H1 (cell line): ENCODE measurements around the gene TLK2. TPM values are rescaled to one million over a fixed set of nuclear protein-coding genes. Genes with fewer than 3 reads are reported as not detected.
"Not testable (repeated sequence)": the region's sequence is repeated elsewhere in the genome, so short reads cannot be mapped to it uniquely, and the experiment has no call there.

Experiments used
- CTCF ChIA-PET: fragments of 300-600 bp; sonication (Branson Sonifier 250); formaldehyde crosslinking; loops from one replicate; lab custom pipeline; 2021; ENCODE audit not compliant: partially characterized antibody; lab: Charles Lee
- POLR2A ChIA-PET: fragments of 300-600 bp; sonication (Branson Sonifier 250); formaldehyde crosslinking; loops from one replicate; lab custom pipeline; 2021; ENCODE audit warnings: inconsistent platforms; ENCODE audit not compliant: partially characterized antibody; lab: Charles Lee
- DNase-seq, 2 experiments: peaks; one replicate each; pipeline versions ENCODE4 v3.0.0 to v3.0.0-alpha.2; 2010 to 2022; ENCODE audit warnings: low spot score in 2 of 2, low read depth in 1 of 2, mixed read lengths in 1 of 2
- FAIRE-seq: peaks from 2 replicates; lab custom pipeline; 2011; peaks lifted over from hg19 to GRCh38; lab: Jason Lieb, UNC
- H2AFZ ChIP-seq: 2 replicates; pipeline ENCODE4 v1.8.1; 2012; ENCODE audit warnings: low read length, inconsistent platforms
- H2AK5ac ChIP-seq: 2 replicates; pipeline ENCODE4 v1.6.1; 2013; ENCODE audit warnings: low read depth, low read length
- H2BK120ac ChIP-seq: replicated peaks from 2 replicates; pipeline ENCODE3; 2013; ENCODE audit warnings: low read depth, low read length, inconsistent platforms
- H2BK12ac ChIP-seq: 2 replicates; pipeline ENCODE4 v1.6.1; 2013; ENCODE audit warnings: low read depth, low read length
- H2BK15ac ChIP-seq: 2 replicates; pipeline ENCODE4 v1.6.1; 2013; ENCODE audit warnings: low read length
- H2BK20ac ChIP-seq: 2 replicates; pipeline ENCODE4 v1.6.1; 2013; ENCODE audit warnings: low read length
- H2BK5ac ChIP-seq: 2 replicates; pipeline ENCODE4 v1.6.1; 2013; ENCODE audit warnings: low read depth, low read length
- H3K14ac ChIP-seq: 2 replicates; pipeline ENCODE4 v1.6.1; 2013; ENCODE audit warnings: inconsistent platforms; ENCODE audit not compliant: insufficient read length
- H3K18ac ChIP-seq: 2 replicates; pipeline ENCODE4 v1.6.1; 2013; ENCODE audit warnings: low read length; ENCODE audit errors: extremely low read depth
- H3K23ac ChIP-seq: 2 replicates; pipeline ENCODE4 v1.6.1; 2013; ENCODE audit warnings: inconsistent platforms; ENCODE audit not compliant: insufficient read length
- H3K23me2 ChIP-seq: 2 replicates; pipeline ENCODE4 v1.6.1; 2013; ENCODE audit warnings: low read depth, low read length
- H3K27ac ChIP-seq: 2 replicates; pipeline ENCODE4 v1.6.1; 2011; ENCODE audit warnings: low read depth, low read length, inconsistent platforms
- H3K27me3 ChIP-seq, 4 experiments: replicated peaks in 1 of 4; 1 replicate in 1 of 4; 2 replicates in 3 of 4; pipeline versions ENCODE4 v1.6.1 to v1.8.1; 2011 to 2013; ENCODE audit warnings: low read length in 3 of 4, mild to moderate bottlenecking in 3 of 4, inconsistent platforms in 2 of 4, mixed read lengths in 2 of 4, moderate library complexity in 1 of 4; ENCODE audit not compliant: control insufficient read depth in 3 of 4, insufficient read depth in 3 of 4; ENCODE audit errors: extremely low read depth in 1 of 4
- H3K36me3 ChIP-seq, 4 experiments: 2 replicates each; pipeline versions ENCODE4 v1.6.1 to v1.8.1; 2011 to 2013; ENCODE audit warnings: mild to moderate bottlenecking in 4 of 4, low read length in 3 of 4, moderate library complexity in 2 of 4, control low read depth in 1 of 4, inconsistent platforms in 1 of 4; ENCODE audit not compliant: insufficient read depth in 4 of 4, control insufficient read depth in 2 of 4
- H3K4ac ChIP-seq: replicated peaks from 2 replicates; pipeline ENCODE3; 2013; ENCODE audit warnings: low read length, low read depth, mixed read lengths, inconsistent platforms; ENCODE audit not compliant: insufficient read length
- H3K4me1 ChIP-seq, 4 experiments: replicated peaks in 1 of 4; 1 replicate in 1 of 4; 2 replicates in 3 of 4; pipeline versions ENCODE4 v1.6.1 to v1.8.1; 2011 to 2013; ENCODE audit warnings: low read length in 3 of 4, inconsistent platforms in 2 of 4, mixed read lengths in 1 of 4; ENCODE audit not compliant: insufficient read depth in 4 of 4, control insufficient read depth in 3 of 4
- H3K4me2 ChIP-seq, 2 experiments: 2 replicates each; pipeline versions ENCODE4 v1.6.1 to v1.8.1; 2011 to 2013; ENCODE audit warnings: low read depth in 2 of 2, low read length in 2 of 2, control low read depth in 1 of 2, inconsistent platforms in 1 of 2, mild to moderate bottlenecking in 1 of 2; ENCODE audit not compliant: insufficient read depth in 1 of 2
- H3K4me3 ChIP-seq, 4 experiments: fragments of 200-600, 300-600 bp in 1 of 4; sonication (generic), shearing (Covaris generic), sonication (Bioruptor Twin) in 1 of 4; 2 replicates each; pipeline versions ENCODE4 v1.5.1 to v1.8.1; 2011 to 2016; ENCODE audit warnings: low read length in 4 of 4, low read depth in 3 of 4, control low read depth in 2 of 4, inconsistent platforms in 2 of 4, mild to moderate bottlenecking in 2 of 4, mixed read lengths in 1 of 4, moderate library complexity in 1 of 4; ENCODE audit not compliant: insufficient read depth in 2 of 4; ENCODE audit errors: extremely low read depth in 1 of 4
- H3K56ac ChIP-seq: replicated peaks from 2 replicates; pipeline ENCODE3; 2013; ENCODE audit warnings: low read depth, mild to moderate bottlenecking, mixed read lengths, low read length, inconsistent platforms; ENCODE audit not compliant: insufficient read length
- H3K79me1 ChIP-seq: 2 replicates; pipeline ENCODE4 v1.6.1; 2013; ENCODE audit warnings: low read depth, low read length, control low read depth
- H3K79me2 ChIP-seq, 2 experiments: 2 replicates each; pipeline versions ENCODE4 v1.6.1 to v1.8.1; 2012 to 2013; ENCODE audit warnings: low read length in 2 of 2, mild to moderate bottlenecking in 2 of 2, inconsistent platforms in 1 of 2; ENCODE audit not compliant: insufficient read depth in 2 of 2, control insufficient read depth in 1 of 2
- H3K9ac ChIP-seq, 4 experiments: replicated peaks in 1 of 4; 1 replicate in 1 of 4; 2 replicates in 3 of 4; pipeline versions ENCODE4 v1.6.1 to v1.8.1; 2011 to 2013; ENCODE audit warnings: low read depth in 3 of 4, low read length in 3 of 4, control low read depth in 2 of 4, mild to moderate bottlenecking in 2 of 4, moderate library complexity in 2 of 4, inconsistent platforms in 1 of 4; ENCODE audit errors: extremely low read depth in 1 of 4
- H3K9me3 ChIP-seq, 2 experiments: 2 replicates each; pipeline versions ENCODE4 v1.6.1 to v1.8.1; 2012 to 2013; ENCODE audit warnings: mild to moderate bottlenecking in 2 of 2, moderate library complexity in 2 of 2, control low read depth in 1 of 2, inconsistent platforms in 1 of 2, low read depth in 1 of 2, low read length in 1 of 2, mixed read lengths in 1 of 2; ENCODE audit not compliant: insufficient read depth in 2 of 2
- H4K20me1 ChIP-seq, 2 experiments: replicated peaks in 1 of 2; 2 replicates each; pipeline versions ENCODE3 to v1.8.1; 2011 to 2013; ENCODE audit warnings: inconsistent platforms in 2 of 2, low read length in 2 of 2, mild to moderate bottlenecking in 1 of 2; ENCODE audit not compliant: insufficient read depth in 2 of 2, control insufficient read depth in 1 of 2
- H4K5ac ChIP-seq: 2 replicates; pipeline ENCODE4 v1.6.1; 2013; ENCODE audit warnings: low read length, low read depth, mixed read lengths, inconsistent platforms; ENCODE audit not compliant: insufficient read length
- H4K8ac ChIP-seq: 2 replicates; pipeline ENCODE4 v1.8.0; 2013; ENCODE audit warnings: mild to moderate bottlenecking, moderate library complexity, low read length, inconsistent platforms; ENCODE audit not compliant: insufficient read depth; ENCODE audit errors: extremely low read depth
- H4K91ac ChIP-seq: replicated peaks from 2 replicates; pipeline ENCODE3; 2013; ENCODE audit warnings: low read length, mixed read lengths, inconsistent platforms; ENCODE audit not compliant: insufficient read length
- WGBS, 2 experiments: shearing (Covaris generic) in 1 of 2; methylation state at CpG; one replicate each; pipeline versions ENCODE4 v1.1.6 to v1.1.7; 2013 to 2015; ENCODE audit warnings: low lambda C conversion rate in 2 of 2, mixed read lengths in 2 of 2, inconsistent platforms in 1 of 2, low coverage in 1 of 2, missing lambda C conversion rate in 1 of 2; ENCODE audit not compliant: insufficient replicate concordance in 2 of 2, insufficient coverage in 1 of 2, insufficient read length in 1 of 2; ENCODE audit errors: extremely low coverage in 1 of 2, missing lambda C conversion rate in 1 of 2; 5-methylcytosine and 5-hydroxymethylcytosine counted together
- polyA plus RNA-seq, 7 experiments: library from polyadenylated mRNA; depleted of rRNA in 3 of 7; stranded (reverse) in 5 of 7; unstranded in 2 of 7; fragments of >200 nt in 5 of 7; fragments of 200-250 nt in 2 of 7; gene quantifications; 1 replicate in 5 of 7; 2 replicates in 1 of 7; 4 replicates in 1 of 7; pipeline versions ENCODE4 v1.2.1 to v1.2.3, GENCODE V29; 2011 to 2013; ENCODE audit warnings: missing spikeins in 2 of 7, mixed read lengths in 2 of 7
- total RNA-seq: library from RNA; stranded (reverse); fragmentation: NEBNext Ultra II Directional; extraction: Animal tissue kit (Norgen Biotek cat#: 25700); gene quantifications from 2 replicates; pipeline ENCODE4 v1.2.1, GENCODE V29; 2021

Gene TLK2
- total and polyA plus RNA-seq, 2 of the 8 experiments (the other 6 are each of a cell fraction or from before 2014, with no cell fraction given): 43.1 to 59.9 TPM

GRCh38 chr17:62516376-62516775, 37.8 kb downstream of the TLK2 start:
- H3K23ac ChIP-seq, H3K9ac ChIP-seq, H3K9me3 ChIP-seq, H4K5ac ChIP-seq, H2BK120ac ChIP-seq, H4K8ac ChIP-seq, H3K36me3 ChIP-seq, DNase-seq, H3K79me1 ChIP-seq, H3K4me2 ChIP-seq, H3K4ac ChIP-seq, H2AFZ ChIP-seq, FAIRE-seq, H2BK15ac ChIP-seq, H2BK5ac ChIP-seq, H2BK20ac ChIP-seq, H4K91ac ChIP-seq, H4K20me1 ChIP-seq, CTCF ChIA-PET, H3K27me3 ChIP-seq, H2BK12ac ChIP-seq, H3K14ac ChIP-seq, H3K18ac ChIP-seq, H3K56ac ChIP-seq, H3K27ac ChIP-seq, H3K4me1 ChIP-seq, H3K23me2 ChIP-seq, H2AK5ac ChIP-seq, H3K4me3 ChIP-seq: not testable (repeated sequence)
- H3K79me2 ChIP-seq: peaks cover 0 to 46% of the 10 kb centered on the region in 2 experiments; a peak in 3 of 4 replicates
- POLR2A ChIA-PET: interaction anchor here (0.7 kb wide), 1 partner anchor 11 kb away, joined by 3 read pairs; no protein-coding TSS in a partner anchor
- 95% methylated on average over 11 of the region's 11 CpGs; no CpG with 5 or more reads in 1 of the 2 experiments for WGBS, 2 experiments

DNA sequence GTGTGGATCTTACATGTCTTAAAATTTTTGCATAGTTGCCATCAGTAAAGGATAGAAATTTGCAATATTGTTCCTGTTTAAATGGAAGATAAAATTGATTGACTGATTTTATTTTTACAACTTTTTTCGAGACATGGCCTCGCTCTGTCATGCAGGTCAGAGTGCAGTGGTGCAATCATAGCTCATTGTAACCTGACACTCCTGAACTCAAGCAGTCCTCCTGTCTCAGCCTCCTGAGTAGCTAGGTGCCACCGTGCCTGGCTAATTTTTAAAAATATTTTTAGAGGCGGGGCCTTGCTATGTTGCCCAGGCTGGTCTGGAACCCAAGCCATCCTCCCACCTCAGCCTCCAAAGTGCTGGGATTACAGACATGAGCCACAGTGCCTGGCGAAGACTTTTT, 42.7 kb downstream of the TLK2 start:
- H3K4me2 ChIP-seq, H3K27me3 ChIP-seq, H3K18ac ChIP-seq, H2BK12ac ChIP-seq, H4K20me1 ChIP-seq, DNase-seq, H2AK5ac ChIP-seq, H2BK5ac ChIP-seq, H3K14ac ChIP-seq, H2BK120ac ChIP-seq, H3K79me1 ChIP-seq, H3K56ac ChIP-seq, H3K4ac ChIP-seq, H3K4me3 ChIP-seq, H3K4me1 ChIP-seq, H2BK15ac ChIP-seq, POLR2A ChIA-PET, H2AFZ ChIP-seq, H4K91ac ChIP-seq, CTCF ChIA-PET, H3K23ac ChIP-seq, H3K9ac ChIP-seq, H3K27ac ChIP-seq, H2BK20ac ChIP-seq, H3K9me3 ChIP-seq, H3K23me2 ChIP-seq, H4K5ac ChIP-seq, FAIRE-seq, H4K8ac ChIP-seq, H3K36me3 ChIP-seq: not testable (repeated sequence)
- peaks cover 0 to 18% of the 10 kb centered on the region in 2 experiments; a peak in 2 of 4 replicates for H3K79me2 ChIP-seq
- 89% methylated on average over 5 of the region's 5 CpGs; no CpG with 5 or more reads in 1 of the 2 experiments for WGBS, 2 experiments
